DND-41 (cell line): ENCODE results near the gene PTK6.

ENCODE experiments used
- CTCF ChIP-seq: IDR thresholded peaks from 2 replicates; pipeline ENCODE4 v1.5.1; 2012; ENCODE audit warnings: borderline replicate concordance, low read length, moderate library complexity, mild to moderate bottlenecking; ENCODE audit not compliant: poor library complexity, severe bottlenecking; ENCODE audit errors: extremely low read depth
- EZH2 ChIP-seq: IDR thresholded peaks from 3 replicates; pipeline ENCODE4 v1.6.1; 2012; ENCODE audit warnings: borderline replicate concordance, low read depth, mild to moderate bottlenecking, moderate library complexity, low read length, inconsistent platforms; ENCODE audit not compliant: severe bottlenecking

GRCh38 chr20:63555661-63556381 lies 18.6 kb upstream of the PTK6 start:
- TF ChIP-seq CTCF (no peak), EZH2 (no peak)
